ENCODE data around the gene LRRFIP2. TPM values are rescaled to one million over a fixed set of nuclear protein-coding genes. Genes with fewer than 3 reads are reported as not detected.
"Not testable (repeated sequence)": the region's sequence is repeated elsewhere in the genome, so short reads cannot be mapped to it uniquely, and the experiment has no call there.

The LRRFIP2 gene, protein sequence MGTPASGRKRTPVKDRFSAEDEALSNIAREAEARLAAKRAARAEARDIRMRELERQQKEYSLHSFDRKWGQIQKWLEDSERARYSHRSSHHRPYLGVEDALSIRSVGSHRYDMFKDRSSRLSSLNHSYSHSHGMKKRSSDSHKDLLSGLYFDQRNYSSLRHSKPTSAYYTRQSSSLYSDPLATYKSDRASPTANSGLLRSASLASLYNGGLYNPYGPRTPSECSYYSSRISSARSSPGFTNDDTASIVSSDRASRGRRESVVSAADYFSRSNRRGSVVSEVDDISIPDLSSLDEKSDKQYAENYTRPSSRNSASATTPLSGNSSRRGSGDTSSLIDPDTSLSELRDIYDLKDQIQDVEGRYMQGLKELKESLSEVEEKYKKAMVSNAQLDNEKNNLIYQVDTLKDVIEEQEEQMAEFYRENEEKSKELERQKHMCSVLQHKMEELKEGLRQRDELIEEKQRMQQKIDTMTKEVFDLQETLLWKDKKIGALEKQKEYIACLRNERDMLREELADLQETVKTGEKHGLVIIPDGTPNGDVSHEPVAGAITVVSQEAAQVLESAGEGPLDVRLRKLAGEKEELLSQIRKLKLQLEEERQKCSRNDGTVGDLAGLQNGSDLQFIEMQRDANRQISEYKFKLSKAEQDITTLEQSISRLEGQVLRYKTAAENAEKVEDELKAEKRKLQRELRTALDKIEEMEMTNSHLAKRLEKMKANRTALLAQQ
- total RNA-seq, result 59.3 and 84.2 TPM in 2 replicates

GRCh38 chr3:37174532-37175126 is at the start of gene LRRFIP2:
Gene LRRFIP2, minus strand, starts transcription at chr3:37174582. Its CDS starts 25,599 bp downstream, at chr3:37148983.
- peak; percentile 72 for DNase-seq (ENCODE audit: low read depth)
- TF ChIP-seq CTCF (IDR thresholded peaks at IDR 0.05; ENCODE audit: insufficient read depth, low read depth, low read length), result no peak

DNA sequence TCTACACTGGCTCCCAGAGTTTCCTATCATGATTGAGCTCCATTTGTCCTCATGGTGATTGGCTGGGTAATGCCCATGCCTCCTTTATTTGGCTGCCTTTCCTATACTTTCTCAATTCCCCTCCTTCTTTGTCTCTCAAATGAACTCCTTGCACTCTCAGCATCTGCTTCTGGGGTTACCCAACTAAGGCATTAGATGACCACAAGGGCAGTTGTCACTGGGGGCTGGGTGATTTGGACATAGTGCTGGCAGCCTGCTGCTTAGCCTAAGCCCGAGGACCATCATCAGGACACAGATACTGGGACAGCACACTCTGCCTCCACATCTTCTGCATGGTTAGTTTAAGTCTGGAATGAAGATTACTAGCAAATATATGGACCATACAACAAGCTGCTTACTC is 49.2 kb upstream of the LRRFIP2 start:
- TF ChIP-seq CTCF (IDR thresholded peaks at IDR 0.05; ENCODE audit: insufficient read depth, low read depth, low read length), result no peak
- no peak overlapping the region for H3K4me3 ChIP-seq (ENCODE audit: low read depth, low read length)

More at GRCh38 chr3:37174532-37175126, at the start of gene LRRFIP2:
- peak within 1 kb of the TSS; percentile 97 for H3K4me3 ChIP-seq (ENCODE audit: low read depth, low read length)

DNA sequence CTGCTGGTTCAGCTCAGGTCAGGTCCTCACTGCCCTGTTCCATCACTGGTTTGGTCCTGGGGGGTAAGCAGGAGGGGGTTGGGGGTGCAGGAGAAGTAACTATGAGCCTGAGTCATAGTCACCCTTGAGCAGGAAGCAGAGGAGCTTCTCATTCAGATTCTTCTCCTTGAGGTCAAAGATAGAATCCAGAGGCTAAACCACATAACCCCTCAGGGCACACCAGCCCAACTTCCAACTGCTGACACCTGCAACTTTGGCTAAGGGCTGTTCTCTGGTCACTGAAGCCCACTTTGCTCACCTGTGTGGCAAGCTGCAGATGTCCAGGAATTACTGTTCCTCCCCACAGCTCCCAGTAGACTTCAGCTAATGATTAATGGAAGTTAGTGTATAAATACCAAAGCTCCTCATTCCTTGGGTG is 48.8 kb upstream of the LRRFIP2 start:
- H3K4me3 ChIP-seq (ENCODE audit: low read depth, low read length), result no peak overlapping the region
- TF ChIP-seq CTCF (IDR thresholded peaks at IDR 0.05; ENCODE audit: insufficient read depth, low read depth, low read length), result no peak
- DNase-seq (ENCODE audit: low read depth), result no peak

More for the DNA sequence above, 49.2 kb upstream of the LRRFIP2 start:
- DNase-seq (ENCODE audit: low read depth), result no peak

GRCh38 chr3:37222542-37222941 is 48.2 kb upstream of the LRRFIP2 start:
- not testable (repeated sequence) for H3K4me3 ChIP-seq (ENCODE audit: low read depth, low read length); DNase-seq (ENCODE audit: low read depth)

GRCh38 chr3:37221407-37221806 is 47.0 kb upstream of the LRRFIP2 start:
- no peak for TF ChIP-seq CTCF (IDR thresholded peaks at IDR 0.05; ENCODE audit: insufficient read depth, low read depth, low read length)
- H3K4me3 ChIP-seq (ENCODE audit: low read depth, low read length), result no peak overlapping the region
- DNase-seq (ENCODE audit: low read depth), result peak; percentile 38

- DNase-seq (ENCODE audit: low read depth), result no peak
- H3K4me3 ChIP-seq (ENCODE audit: low read depth, low read length), result no peak overlapping the region
- TF ChIP-seq CTCF (IDR thresholded peaks at IDR 0.05; ENCODE audit: insufficient read depth, low read depth, low read length), result no peak
Observed at GRCh38 chr3:37219266-37219665, 44.9 kb upstream of the LRRFIP2 start.

GRCh38 chr3:37218206-37218605 is 43.8 kb upstream of the LRRFIP2 start:
- no peak for DNase-seq (ENCODE audit: low read depth)

More at GRCh38 chr3:37218206-37218605, 43.8 kb upstream of the LRRFIP2 start:
- H3K4me3 ChIP-seq (ENCODE audit: low read depth, low read length), result no peak overlapping the region
- TF ChIP-seq CTCF (IDR thresholded peaks at IDR 0.05; ENCODE audit: insufficient read depth, low read depth, low read length), result no peak
